Measurements from ENCODE around the gene REEP3.

REEP3 gene

DNA sequence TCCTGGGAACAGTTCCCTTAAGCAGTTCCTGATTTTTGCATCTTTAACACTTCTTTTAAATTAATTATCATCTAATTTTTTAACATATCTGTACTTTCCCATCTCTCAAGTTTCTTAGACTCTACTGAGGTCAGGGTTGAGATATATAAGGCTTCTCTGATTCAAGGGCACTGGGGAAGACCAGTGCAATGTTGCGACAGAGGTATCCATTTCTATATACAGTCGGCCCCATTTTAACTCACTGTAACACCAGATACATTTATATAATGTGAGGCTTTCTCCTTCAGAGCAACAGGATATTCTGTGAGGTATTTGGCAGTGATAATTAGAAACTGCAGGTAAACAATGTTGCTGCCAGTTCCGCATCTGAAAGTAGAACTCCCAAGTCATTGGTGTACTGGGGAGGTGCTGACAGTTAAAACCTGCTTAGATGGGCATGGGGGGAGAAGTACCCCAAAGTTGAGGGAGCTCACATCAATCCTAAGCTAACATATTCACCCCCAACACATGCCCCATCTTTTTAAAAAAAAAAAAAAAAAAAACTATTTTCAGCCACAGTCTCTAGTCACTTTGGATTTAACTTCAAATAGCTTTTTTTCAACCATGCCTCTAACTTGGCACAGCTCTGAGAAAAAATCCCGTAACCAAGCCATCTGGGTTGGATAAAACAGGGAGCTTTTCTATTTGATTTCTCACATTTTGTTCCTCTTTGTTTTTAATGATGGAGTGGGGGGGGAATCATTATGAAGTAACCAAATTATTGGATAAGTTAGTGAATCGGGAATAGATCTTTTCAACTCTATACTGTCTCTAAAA, 62.9 kb downstream of the REEP3 start:
- Histone ChIP-seq H3K4me1 (peaks cover 16% of the 10 kb centered on the region), H3K4me3 (ENCODE audit: low read depth, low read length) (no peak overlapping the region), H3K4me2 (ENCODE audit: low read length) (no peak overlapping the region), H3K27ac (no peak overlapping the region), H3K79me2 (peaks cover 7% of the 10 kb centered on the region), H3K9me3 (ENCODE audit: control insufficient read depth, low read length) (no peaks in the 10 kb centered on the region), H3K36me3 (ENCODE audit: control insufficient read depth, insufficient read depth, low read length) (no peaks in the 10 kb centered on the region), H3K27me3 (ENCODE audit: control insufficient read depth, insufficient read depth, low read length) (no peaks in the 10 kb centered on the region), H2AFZ (no peak overlapping the region), H3K9ac (no peak overlapping the region)
- TF ChIP-seq, protein P1, sequence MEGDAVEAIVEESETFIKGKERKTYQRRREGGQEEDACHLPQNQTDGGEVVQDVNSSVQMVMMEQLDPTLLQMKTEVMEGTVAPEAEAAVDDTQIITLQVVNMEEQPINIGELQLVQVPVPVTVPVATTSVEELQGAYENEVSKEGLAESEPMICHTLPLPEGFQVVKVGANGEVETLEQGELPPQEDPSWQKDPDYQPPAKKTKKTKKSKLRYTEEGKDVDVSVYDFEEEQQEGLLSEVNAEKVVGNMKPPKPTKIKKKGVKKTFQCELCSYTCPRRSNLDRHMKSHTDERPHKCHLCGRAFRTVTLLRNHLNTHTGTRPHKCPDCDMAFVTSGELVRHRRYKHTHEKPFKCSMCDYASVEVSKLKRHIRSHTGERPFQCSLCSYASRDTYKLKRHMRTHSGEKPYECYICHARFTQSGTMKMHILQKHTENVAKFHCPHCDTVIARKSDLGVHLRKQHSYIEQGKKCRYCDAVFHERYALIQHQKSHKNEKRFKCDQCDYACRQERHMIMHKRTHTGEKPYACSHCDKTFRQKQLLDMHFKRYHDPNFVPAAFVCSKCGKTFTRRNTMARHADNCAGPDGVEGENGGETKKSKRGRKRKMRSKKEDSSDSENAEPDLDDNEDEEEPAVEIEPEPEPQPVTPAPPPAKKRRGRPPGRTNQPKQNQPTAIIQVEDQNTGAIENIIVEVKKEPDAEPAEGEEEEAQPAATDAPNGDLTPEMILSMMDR (IDR thresholded peaks at IDR 0.05), result no peak

DNA sequence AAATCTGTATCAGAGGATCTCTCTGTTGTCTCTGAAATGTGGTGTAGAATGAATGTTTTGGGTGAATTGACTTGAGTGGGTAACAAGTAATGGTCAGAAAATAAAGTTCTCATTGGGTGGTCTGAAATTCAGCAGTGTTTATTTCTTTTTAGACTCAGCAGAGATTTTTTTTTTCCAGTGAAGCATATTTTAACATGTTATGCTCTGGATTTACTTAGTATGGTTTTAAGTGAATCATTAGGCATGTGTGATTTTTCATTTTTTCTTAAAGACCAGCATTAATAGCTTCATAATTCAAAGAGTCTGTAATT, 63.5 kb downstream of the REEP3 start:
- Histone ChIP-seq H3K79me2 (peaks cover 10% of the 10 kb centered on the region), H3K27ac (no peak overlapping the region), H3K9ac (no peak overlapping the region), H3K36me3 (ENCODE audit: control insufficient read depth, insufficient read depth, low read length) (no peaks in the 10 kb centered on the region), H3K27me3 (ENCODE audit: control insufficient read depth, insufficient read depth, low read length) (no peaks in the 10 kb centered on the region), H3K4me2 (ENCODE audit: low read length) (no peak overlapping the region), H3K9me3 (ENCODE audit: control insufficient read depth, low read length) (no peaks in the 10 kb centered on the region), H2AFZ (no peak overlapping the region), H3K4me3 (ENCODE audit: low read depth, low read length) (no peak overlapping the region), H3K4me1 (peaks cover 16% of the 10 kb centered on the region)
- TF ChIP-seq, protein P1 (IDR thresholded peaks at IDR 0.05), result no peak

DNA sequence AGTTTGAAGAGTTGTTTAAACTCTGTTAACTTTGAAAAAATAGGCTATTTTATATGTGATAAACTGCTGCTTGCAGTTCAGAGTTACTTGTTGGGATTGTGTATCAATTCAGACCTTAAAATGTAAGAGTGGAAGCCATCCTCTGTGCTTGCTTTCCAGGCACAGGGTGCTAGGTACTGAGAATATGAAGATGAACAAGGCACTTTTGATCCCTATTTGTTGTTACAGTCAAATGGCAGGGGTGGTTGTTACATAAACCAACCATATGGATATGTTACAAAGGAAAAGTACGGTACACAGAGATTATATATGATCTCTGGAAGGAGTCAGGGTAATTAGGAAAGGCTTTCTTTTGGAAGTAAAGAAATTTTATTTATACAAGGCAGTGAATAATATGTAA, 63.8 kb downstream of the REEP3 start:
- Histone ChIP-seq H3K79me2 (peaks cover 10% of the 10 kb centered on the region), H3K4me1 (peaks cover 16% of the 10 kb centered on the region), H3K27me3 (ENCODE audit: control insufficient read depth, insufficient read depth, low read length) (no peaks in the 10 kb centered on the region), H3K4me2 (ENCODE audit: low read length) (no peak overlapping the region), H3K27ac (no peak overlapping the region), H3K9ac (no peak overlapping the region), H2AFZ (no peak overlapping the region), H3K4me3 (ENCODE audit: low read depth, low read length) (no peak overlapping the region), H3K9me3 (ENCODE audit: control insufficient read depth, low read length) (no peaks in the 10 kb centered on the region), H3K36me3 (ENCODE audit: control insufficient read depth, insufficient read depth, low read length) (no peaks in the 10 kb centered on the region)
- TF ChIP-seq, protein P1 (IDR thresholded peaks at IDR 0.05), result no peak

DNA sequence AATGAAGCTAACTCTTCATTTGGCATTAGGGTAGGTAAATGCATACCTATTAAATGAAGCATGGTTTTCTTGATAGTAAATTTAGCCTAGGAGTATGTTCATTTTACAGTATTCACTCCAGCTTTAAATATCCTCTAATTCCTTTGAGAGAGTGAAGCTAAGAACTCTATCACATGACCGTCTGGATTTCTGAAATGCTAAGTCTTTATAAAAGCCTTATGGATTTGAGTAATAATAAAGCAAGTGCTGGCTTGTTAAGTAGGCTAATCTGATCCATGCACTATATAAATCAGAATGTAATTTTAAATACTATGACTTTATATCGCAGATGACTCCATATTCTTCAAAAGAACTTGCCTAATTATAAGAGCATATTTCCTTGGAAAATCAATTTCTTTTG, 64.8 kb downstream of the REEP3 start:
- TF ChIP-seq, protein P1 (IDR thresholded peaks at IDR 0.05), result no peak
- no peaks in the 10 kb centered on the region for H3K36me3 ChIP-seq (ENCODE audit: control insufficient read depth, insufficient read depth, low read length)
- H3K27ac ChIP-seq, result no peak overlapping the region
- no peak overlapping the region for H3K4me2 ChIP-seq (ENCODE audit: low read length)
- H2AFZ ChIP-seq, result no peak overlapping the region
- peaks cover 12% of the 10 kb centered on the region for H3K79me2 ChIP-seq
- no peaks in the 10 kb centered on the region for H3K27me3 ChIP-seq (ENCODE audit: control insufficient read depth, insufficient read depth, low read length)
- peaks cover 16% of the 10 kb centered on the region for H3K4me1 ChIP-seq
- H3K4me3 ChIP-seq (ENCODE audit: low read depth, low read length), result no peak overlapping the region
- H3K9me3 ChIP-seq (ENCODE audit: control insufficient read depth, low read length), result no peaks in the 10 kb centered on the region
- H3K9ac ChIP-seq, result no peak overlapping the region

DNA sequence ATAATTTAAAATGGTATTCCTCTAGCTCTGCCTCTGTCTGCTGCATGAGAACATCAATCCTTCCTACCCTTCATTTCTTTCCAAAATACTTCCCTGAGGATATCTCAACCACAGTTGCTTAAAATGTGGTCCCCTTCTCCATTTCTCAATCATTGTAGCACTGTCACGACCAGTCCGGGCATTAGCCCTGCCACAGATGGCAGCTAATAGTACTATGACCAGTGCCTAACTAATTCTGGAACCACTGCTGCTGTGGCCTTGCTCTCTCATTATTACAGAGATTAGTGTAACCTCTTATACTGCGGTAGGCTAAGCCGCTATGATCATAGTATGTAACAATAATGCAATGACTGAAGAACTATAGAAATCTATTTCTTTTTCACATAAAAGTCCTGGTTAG, 66.0 kb downstream of the REEP3 start:
- TF ChIP-seq, protein P1 (IDR thresholded peaks at IDR 0.05), result no peak
- H3K4me1 ChIP-seq, result peaks cover 16% of the 10 kb centered on the region

More for the DNA sequence above, 66.0 kb downstream of the REEP3 start:
- no peaks in the 10 kb centered on the region for H3K36me3 ChIP-seq (ENCODE audit: control insufficient read depth, insufficient read depth, low read length)
- H3K9ac ChIP-seq, result no peak overlapping the region
- peaks cover 15% of the 10 kb centered on the region for H3K79me2 ChIP-seq
- H3K4me2 ChIP-seq (ENCODE audit: low read length), result no peak overlapping the region
- no peak overlapping the region for H2AFZ ChIP-seq
- H3K4me3 ChIP-seq (ENCODE audit: low read depth, low read length), result no peak overlapping the region
- H3K27ac ChIP-seq, result no peak overlapping the region
- H3K27me3 ChIP-seq (ENCODE audit: control insufficient read depth, insufficient read depth, low read length), result no peaks in the 10 kb centered on the region
- H3K9me3 ChIP-seq (ENCODE audit: control insufficient read depth, low read length), result no peaks in the 10 kb centered on the region

Data from parathyroid adenoma (tissue), 2 donors.